GM12865 (cell line): ENCODE results near the gene FARS2.

Source experiments
- DNase-seq: peaks from one replicate; pipeline ENCODE4 v3.0.0; 2010; ENCODE audit warnings: low read depth
- H3K4me3 ChIP-seq: 2 replicates; pipeline ENCODE4 v1.5.1; 2011; ENCODE audit warnings: mild to moderate bottlenecking, low read depth, low read length, control low read depth
- TF ChIP-seq, protein P1 (sequence below): IDR thresholded peaks from 2 replicates; pipeline ENCODE4 v1.5.1; 2011; ENCODE audit warnings: low read length, control low read depth, low read depth, inconsistent platforms; ENCODE audit not compliant: insufficient read depth; ENCODE audit errors: missing control alignments

FARS2 gene

GRCh38 chr6:5772408-5773120 lies 511.3 kb downstream of the FARS2 start:
- DNase-seq = no peak
- TF ChIP-seq, protein P1, sequence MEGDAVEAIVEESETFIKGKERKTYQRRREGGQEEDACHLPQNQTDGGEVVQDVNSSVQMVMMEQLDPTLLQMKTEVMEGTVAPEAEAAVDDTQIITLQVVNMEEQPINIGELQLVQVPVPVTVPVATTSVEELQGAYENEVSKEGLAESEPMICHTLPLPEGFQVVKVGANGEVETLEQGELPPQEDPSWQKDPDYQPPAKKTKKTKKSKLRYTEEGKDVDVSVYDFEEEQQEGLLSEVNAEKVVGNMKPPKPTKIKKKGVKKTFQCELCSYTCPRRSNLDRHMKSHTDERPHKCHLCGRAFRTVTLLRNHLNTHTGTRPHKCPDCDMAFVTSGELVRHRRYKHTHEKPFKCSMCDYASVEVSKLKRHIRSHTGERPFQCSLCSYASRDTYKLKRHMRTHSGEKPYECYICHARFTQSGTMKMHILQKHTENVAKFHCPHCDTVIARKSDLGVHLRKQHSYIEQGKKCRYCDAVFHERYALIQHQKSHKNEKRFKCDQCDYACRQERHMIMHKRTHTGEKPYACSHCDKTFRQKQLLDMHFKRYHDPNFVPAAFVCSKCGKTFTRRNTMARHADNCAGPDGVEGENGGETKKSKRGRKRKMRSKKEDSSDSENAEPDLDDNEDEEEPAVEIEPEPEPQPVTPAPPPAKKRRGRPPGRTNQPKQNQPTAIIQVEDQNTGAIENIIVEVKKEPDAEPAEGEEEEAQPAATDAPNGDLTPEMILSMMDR = no peak
- H3K4me3 ChIP-seq = no peak overlapping the region

GRCh38 chr6:5776104-5776503 lies 514.8 kb downstream of the FARS2 start:
- no peak overlapping the region for H3K4me3 ChIP-seq
- no peak for DNase-seq
- TF ChIP-seq, protein P1 = no peak

DNA sequence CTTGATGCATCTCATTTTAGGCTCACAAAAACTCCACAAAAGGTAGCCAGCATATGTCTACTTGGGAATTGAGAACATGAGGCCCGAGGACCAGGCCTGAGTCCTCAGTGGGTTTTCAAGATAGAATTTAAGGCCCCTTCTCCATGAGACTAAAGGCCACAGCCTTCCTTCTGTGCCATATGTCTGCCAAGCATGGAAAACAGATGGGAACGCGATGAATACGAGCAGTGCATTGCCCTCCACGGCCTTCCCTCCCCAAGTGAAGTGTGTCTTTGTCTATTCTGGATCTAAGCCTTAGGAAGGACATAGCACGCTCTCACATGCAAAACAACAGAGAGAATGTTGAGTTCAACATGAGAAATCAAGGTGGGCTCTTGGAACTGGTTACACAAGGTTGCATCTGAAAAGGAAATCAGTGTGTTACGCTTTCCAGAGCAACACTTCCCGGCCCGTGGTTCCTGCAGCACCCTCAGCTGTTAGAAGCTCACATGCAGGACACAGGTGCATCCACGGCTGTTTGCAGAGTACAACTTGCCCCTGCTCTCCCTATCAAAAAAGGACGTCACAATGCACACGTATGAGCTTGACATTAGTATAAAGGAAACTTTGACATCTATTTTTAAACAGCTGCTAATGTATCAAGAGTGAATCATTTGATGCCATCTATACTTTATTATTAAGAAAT lies 515.5 kb downstream of the FARS2 start:
- H3K4me3 ChIP-seq = no peak overlapping the region
- no peak for DNase-seq

DNA sequence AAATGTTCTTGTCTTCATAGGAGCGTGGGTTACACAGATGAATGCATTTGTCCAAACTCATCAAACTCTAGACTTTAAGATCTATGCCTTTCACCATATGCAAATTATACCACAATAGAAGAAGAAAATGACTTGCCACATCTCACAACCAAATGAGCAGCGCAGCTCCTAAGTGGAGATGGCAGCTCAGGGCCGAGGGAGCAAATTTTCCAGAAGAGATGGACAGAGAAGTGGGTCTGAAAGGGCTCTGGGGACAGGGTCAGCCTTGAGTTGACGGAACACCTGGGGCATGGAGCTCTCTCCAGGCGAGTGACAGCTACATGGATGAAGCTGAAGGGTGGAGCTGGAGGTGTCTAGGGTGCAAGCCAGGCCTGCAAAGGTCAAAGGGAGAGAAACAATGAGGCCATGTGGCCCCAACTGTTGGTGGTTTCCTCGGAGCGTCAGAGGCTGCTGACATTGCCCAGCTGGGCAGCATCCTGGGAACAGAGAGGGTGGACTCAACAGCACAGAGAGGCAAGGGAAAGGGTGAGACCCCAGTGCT lies 517.1 kb downstream of the FARS2 start:
- TF ChIP-seq, protein P1 = no peak
- peak; percentile 76 for DNase-seq

More for the DNA sequence above, 515.5 kb downstream of the FARS2 start:
- TF ChIP-seq, protein P1 = no peak

DNA sequence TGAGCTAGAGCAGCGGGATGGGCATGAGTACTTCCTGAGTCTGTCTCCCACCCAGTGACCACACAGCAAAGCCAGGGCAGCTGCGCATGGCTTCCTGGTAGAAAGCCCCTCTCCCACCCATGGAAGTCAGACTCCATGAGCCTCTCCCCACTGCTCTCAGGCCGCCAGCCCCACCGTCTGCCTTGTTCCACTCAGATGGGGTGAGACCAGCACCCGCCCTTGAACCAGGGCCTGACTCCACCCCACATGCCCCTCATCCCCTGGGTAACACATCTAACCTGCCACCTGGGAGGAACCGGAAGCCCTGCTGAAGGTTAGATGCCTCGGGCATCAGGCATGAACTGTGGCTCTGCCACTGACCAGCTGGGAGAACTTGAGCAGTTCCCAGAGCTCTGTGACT lies 517.6 kb downstream of the FARS2 start:
- no peak for DNase-seq
- H3K4me3 ChIP-seq = no peak overlapping the region

More for the DNA sequence above, 517.1 kb downstream of the FARS2 start:
- no peak overlapping the region for H3K4me3 ChIP-seq

GRCh38 chr6:5781019-5781418 lies 519.7 kb downstream of the FARS2 start:
- TF ChIP-seq, protein P1 = no peak
- no peak for DNase-seq
- no peak overlapping the region for H3K4me3 ChIP-seq

More for the DNA sequence above, 517.6 kb downstream of the FARS2 start:
- TF ChIP-seq, protein P1 = no peak
